HepG2 (cell line): ENCODE results near the gene VILL. TPM values are rescaled to one million over a fixed set of nuclear protein-coding genes. Genes with fewer than 3 reads are reported as not detected.

ENCODE experiments used
- ATAC-seq: fragments of 200-7000 bp; cut with Tn5 transposase; 3 replicates; pipeline ENCODE4 v1.9.1; 2020; ENCODE audit warnings: mild to moderate bottlenecking, moderate library complexity
- BruUV-seq: library from RNA; stranded (reverse); fragments of 400-500 nt; replicated peaks from 2 replicates; lab custom pipeline; 2021; lab: Mats Ljungman, UMichigan
- CTCF ChIA-PET: fragments of 300-600 bp; formaldehyde crosslinking; extraction: SDS; loops from one replicate; lab custom pipeline; 2021; ENCODE audit warnings: low total read pairs, inconsistent platforms, low intra/inter-chr PET ratio; lab: Yijun Ruan, JAX
- POLR2A ChIA-PET: fragments of 350-600 bp; sonication (Branson Sonifier 250); formaldehyde crosslinking; loops from one replicate; lab custom pipeline; 2020; ENCODE audit warnings: antibody characterized with exemption, inconsistent platforms; lab: Yijun Ruan, JAX
- DNase-seq: peaks from one replicate; pipeline ENCODE4 v3.0.0-alpha.2; 2015; ENCODE audit warnings: low spot score
- FAIRE-seq: peaks from 3 replicates; lab custom pipeline; 2011; peaks lifted over from hg19 to GRCh38; lab: Jason Lieb, UNC
- H2AFZ ChIP-seq: one replicate; pipeline ENCODE4 v1.6.1; 2011; ENCODE audit warnings: low read length, inconsistent platforms
- H3K27ac ChIP-seq: fragments of 300-600 bp; 3 replicates; pipeline ENCODE4 v1.8.0; 2011; ENCODE audit warnings: mixed run types, mild to moderate bottlenecking, mixed read lengths, low read length, inconsistent platforms; ENCODE audit not compliant: insufficient read depth; ENCODE audit errors: extremely low read length
- H3K27me3 ChIP-seq, 2 experiments: fragments of 200-600 bp in 1 of 2; 2 replicates in 1 of 2; 3 replicates in 1 of 2; pipeline versions ENCODE4 v1.6.0 to v1.8.0; 2011; ENCODE audit warnings: low read length in 2 of 2, mild to moderate bottlenecking in 2 of 2, moderate library complexity in 2 of 2, inconsistent platforms in 1 of 2; ENCODE audit not compliant: insufficient read depth in 2 of 2, control insufficient read depth in 1 of 2
- H3K36me3 ChIP-seq, 2 experiments: fragments of 200-600 bp in 1 of 2; replicated peaks in 1 of 2; 2 replicates in 1 of 2; 3 replicates in 1 of 2; pipeline versions ENCODE4 v1.5.1 to v1.8.0; 2011; ENCODE audit warnings: low read length in 2 of 2, inconsistent platforms in 1 of 2; ENCODE audit not compliant: insufficient read depth in 2 of 2, control insufficient read depth in 1 of 2
- H3K4me1 ChIP-seq: 2 replicates; pipeline ENCODE4 v1.5.1; 2012; ENCODE audit warnings: low read length, inconsistent platforms; ENCODE audit not compliant: insufficient read depth
- H3K4me2 ChIP-seq: 2 replicates; pipeline ENCODE4 v1.6.0; 2011; ENCODE audit warnings: low read depth, low read length, inconsistent platforms
- H3K4me3 ChIP-seq, 3 experiments: fragments of 200-600 bp in 1 of 3; sonication (generic), shearing (Covaris generic) in 1 of 3; replicated peaks in 1 of 3; 2 replicates each; pipeline ENCODE4 v1.5.1; 2011 to 2016; ENCODE audit warnings: low read length in 3 of 3, inconsistent platforms in 2 of 3, low read depth in 2 of 3, mild to moderate bottlenecking in 2 of 3, control low read depth in 1 of 3, mixed read lengths in 1 of 3; ENCODE audit not compliant: insufficient read depth in 1 of 3
- H3K79me2 ChIP-seq: one replicate; pipeline ENCODE4 v1.6.1; 2011; ENCODE audit warnings: low read length, inconsistent platforms; ENCODE audit not compliant: insufficient read depth
- H3K9ac ChIP-seq: 2 replicates; pipeline ENCODE4 v1.6.0; 2011; ENCODE audit warnings: mild to moderate bottlenecking, low read depth, low read length, inconsistent platforms; ENCODE audit not compliant: insufficient read depth
- H3K9me3 ChIP-seq: 2 replicates; pipeline ENCODE4 v1.5.1; 2012; ENCODE audit warnings: mild to moderate bottlenecking, low read length
- H4K20me1 ChIP-seq: 2 replicates; pipeline ENCODE4 v1.6.0; 2011; ENCODE audit warnings: inconsistent platforms, mild to moderate bottlenecking, low read length, moderate library complexity; ENCODE audit not compliant: insufficient read depth
- ARHGAP35 ChIP-seq: sonication (generic); formaldehyde crosslinking; IDR thresholded peaks from 2 replicates; pipeline ENCODE4 v1.9.0; 2022; ENCODE audit warnings: mild to moderate bottlenecking, inconsistent platforms, moderate library complexity, missing genetic modification reagents, borderline replicate concordance
- ATAD3A ChIP-seq: sonication (generic); formaldehyde crosslinking; IDR thresholded peaks from 2 replicates; pipeline ENCODE4 v1.4.0; 2020; ENCODE audit warnings: missing genetic modification reagents
- DDIT3 ChIP-seq: sonication (generic); formaldehyde crosslinking; IDR thresholded peaks from 2 replicates; pipeline ENCODE4 v1.4.0; 2020; ENCODE audit warnings: mild to moderate bottlenecking, missing genetic modification reagents
- ETV5 ChIP-seq: IDR thresholded peaks from 2 replicates; pipeline ENCODE4 v1.6.1; 2018; ENCODE audit warnings: missing biosample characterization, missing genetic modification reagents, inconsistent platforms, borderline replicate concordance
- GLI4 ChIP-seq: sonication (generic); formaldehyde crosslinking; IDR thresholded peaks from 2 replicates; pipeline ENCODE4 v1.5.1; 2020; ENCODE audit warnings: missing genetic modification reagents, mild to moderate bottlenecking, moderate library complexity, borderline replicate concordance
- MAX ChIP-seq: IDR thresholded peaks from 2 replicates; pipeline ENCODE4 v1.6.1; 2012; ENCODE audit warnings: inconsistent platforms
- MBNL3 ChIP-seq: fragments of 250-450 bp; sonication (Bioruptor Pico); conservative IDR thresholded peaks from 2 replicates; pipeline ENCODE4 v1.8.0; 2022; ENCODE audit warnings: mild to moderate bottlenecking, inconsistent platforms
- MYPOP ChIP-seq: sonication (generic); formaldehyde crosslinking; IDR thresholded peaks from 2 replicates; pipeline ENCODE4 v1.8.1; 2023; ENCODE audit warnings: mild to moderate bottlenecking, moderate library complexity, missing genetic modification reagents
- UBTF ChIP-seq: sonication (generic); formaldehyde crosslinking; IDR thresholded peaks from 2 replicates; pipeline ENCODE4 v1.4.0; 2020; ENCODE audit warnings: mild to moderate bottlenecking, missing genetic modification reagents
- ZBTB1 ChIP-seq: sonication (generic); formaldehyde crosslinking; IDR thresholded peaks from 2 replicates; pipeline ENCODE4 v1.4.0; 2020; ENCODE audit warnings: missing genetic modification reagents, borderline replicate concordance
- ZBTB20 ChIP-seq: sonication (generic); formaldehyde crosslinking; IDR thresholded peaks from 2 replicates; pipeline ENCODE4 v1.8.1; 2023; ENCODE audit warnings: missing genetic modification reagents, low read depth, mild to moderate bottlenecking, borderline replicate concordance
- ZNF281 ChIP-seq: sonication (generic); formaldehyde crosslinking; IDR thresholded peaks from 2 replicates; pipeline ENCODE4 v1.4.0; 2020; ENCODE audit warnings: missing genetic modification reagents, borderline replicate concordance
- ZNF296 ChIP-seq: sonication (generic); formaldehyde crosslinking; conservative IDR thresholded peaks from 2 replicates; pipeline ENCODE4 v1.5.0; 2020; ENCODE audit warnings: mild to moderate bottlenecking, missing genetic modification reagents
- ZNF580 ChIP-seq: IDR thresholded peaks from 2 replicates; pipeline ENCODE4 v1.6.1; 2016; ENCODE audit warnings: low read depth, borderline replicate concordance
- ZNF780A ChIP-seq: sonication (generic); formaldehyde crosslinking; IDR thresholded peaks from 2 replicates; pipeline ENCODE4 v1.8.0; 2022; ENCODE audit warnings: mild to moderate bottlenecking, missing genetic modification reagents, moderate library complexity
- WGBS: methylation state at CpG from one replicate; pipeline ENCODE4 v1.1.6; 2017; ENCODE audit warnings: low lambda C conversion rate; 5-methylcytosine and 5-hydroxymethylcytosine counted together
- in situ Hi-C: cut with HindIII; loops from 2 replicates; pipeline ENCODE4 v1.10.0; 2017; ENCODE audit warnings: low pct_unique_long_range_greater_than_20kb; ENCODE audit not compliant: extremely low pct_ligation_motif_present
- intact Hi-C: fragments of 100-400 bp; cut with micrococcal nuclease; formaldehyde crosslinking; loops from one replicate; pipeline ENCODE4 v1.10.0; 2022; ENCODE audit not compliant: unreplicated experiment
- polyA plus RNA-seq, 8 experiments: library from polyadenylated mRNA; depleted of rRNA in 3 of 8; stranded (reverse) in 7 of 8; unstranded in 1 of 8; fragments of >200 nt; fragmentation: Illumina TruSeq in 4 of 8; extraction: Trizol in 4 of 8; gene quantifications; 2 replicates each; pipeline versions ENCODE4 v1.2.1 to v1.2.3, GENCODE V29; 2011 to 2016; ENCODE audit warnings: low read depth in 4 of 8, missing spikeins in 1 of 8, mixed read lengths in 1 of 8; ENCODE audit not compliant: insufficient read depth in 1 of 8
- total RNA-seq, 5 experiments: library from RNA; depleted of rRNA; stranded (reverse); fragments of >200 nt; fragmentation: Illumina TruSeq; extraction: Trizol; gene quantifications; 2 replicates each; pipeline ENCODE4 v1.2.3, GENCODE V29; 2016; ENCODE audit warnings: low read depth in 1 of 5

Gene VILL
- total and polyA plus RNA-seq, 2 of the 13 experiments (the other 11 are each of a cell fraction or from before 2014, with no cell fraction given) = 3.2 to 5.3 TPM

GRCh38 chr3:37991109-37991508 lies 523 bp downstream of the VILL start:
- Histone ChIP-seq H3K79me2 (no peaks in the 10 kb centered on the region), H3K9me3 (no peaks in the 10 kb centered on the region), H3K4me2 (no peak overlapping the region), H3K27ac (no peak overlapping the region), H3K4me3 (no peak overlapping the region), H3K36me3 (no peaks in the 10 kb centered on the region), H3K4me1 (peaks cover 88% of the 10 kb centered on the region), H3K9ac (no peak overlapping the region), H3K27me3 (peaks cover 1 to 13% of the 10 kb centered on the region in 2 experiments; a peak in 4 of 5 replicates), H4K20me1 (no peaks in the 10 kb centered on the region), H2AFZ (no peak overlapping the region)
- WGBS = 40% methylated on average over 6 of the region's 6 CpGs
- BruUV-seq = no TSS peak
- ChIA-PET POLR2A (no interaction called here), CTCF (no interaction called here)
- ATAC-seq (no peak), DNase-seq (no peak), FAIRE-seq (no peak)
- TF ChIP-seq ARHGAP35 = no peak
- no peak for TF ChIP-seq ZNF296
- no peak for TF ChIP-seq ZBTB20 (CRISPR knock-in tag)
- TF ChIP-seq DDIT3 (CRISPR knock-in tag) = no peak
- no peak for TF ChIP-seq MBNL3 (CRISPR knock-in tag)
- TF ChIP-seq ZBTB1 (CRISPR knock-in tag) = no peak
- no peak for TF ChIP-seq GLI4 (CRISPR knock-in tag)
- no peak for TF ChIP-seq ZNF580 (CRISPR knock-in tag)
- TF ChIP-seq ZNF281 (CRISPR knock-in tag) = no peak
- no peak for TF ChIP-seq MAX
- TF ChIP-seq ATAD3A (CRISPR knock-in tag) = no peak
- TF ChIP-seq MYPOP (CRISPR knock-in tag) = no peak
- TF ChIP-seq UBTF (CRISPR knock-in tag) = no peak
- TF ChIP-seq ZNF780A (CRISPR knock-in tag) = no peak
- no peak for TF ChIP-seq ETV5 (CRISPR knock-in tag)
- in situ Hi-C loops = no loop called here
- intact Hi-C loops = no loop called here
